Neural cell (in vitro differentiated cells): ENCODE data around the gene KCNH2. TPM values are rescaled to one million over a fixed set of nuclear protein-coding genes. Genes with fewer than 3 reads are reported as not detected.

Source experiments
- H2AFZ ChIP-seq: fragments of 200-600, 300-800 bp; sonication (generic), shearing (Covaris generic); 2 replicates; pipeline ENCODE4 v1.6.0; 2014; ENCODE audit warnings: low read depth, mild to moderate bottlenecking, antibody characterized with exemption, low read length, moderate library complexity
- H3F3A ChIP-seq: fragments of 200-600 bp; shearing (Covaris generic); 2 replicates; pipeline ENCODE4 v1.6.1; 2016; ENCODE audit warnings: mild to moderate bottlenecking, moderate library complexity, mixed read lengths, antibody characterized with exemption, low read length; ENCODE audit not compliant: insufficient read depth, poor library complexity, severe bottlenecking
- H3K27ac ChIP-seq: fragments of 200-600, 300-800 bp; sonication (generic), shearing (Covaris generic); 2 replicates; pipeline ENCODE4 v1.5.1; 2014; ENCODE audit warnings: mild to moderate bottlenecking, low read length, moderate library complexity
- H3K27me3 ChIP-seq: fragments of 300-800, 200-600 bp; sonication (generic), shearing (Covaris generic); 2 replicates; pipeline ENCODE4 v1.6.0; 2014; ENCODE audit warnings: mild to moderate bottlenecking, low read depth, low read length, moderate library complexity; ENCODE audit not compliant: insufficient read depth
- H3K36me3 ChIP-seq: fragments of 300-800, 200-600 bp; sonication (generic), shearing (Covaris generic); 2 replicates; pipeline ENCODE4 v1.5.1; 2014; ENCODE audit warnings: mild to moderate bottlenecking, antibody characterized with exemption, low read length, moderate library complexity; ENCODE audit not compliant: insufficient read depth
- H3K4me2 ChIP-seq: fragments of 300-800, 200-600 bp; sonication (generic), shearing (Covaris generic); 2 replicates; pipeline ENCODE4 v1.6.0; 2014; ENCODE audit warnings: mild to moderate bottlenecking, low read length
- H3K4me3 ChIP-seq: fragments of 300-800, 200-600 bp; sonication (generic), shearing (Covaris generic); 2 replicates; pipeline ENCODE4 v1.5.1; 2014; ENCODE audit warnings: mild to moderate bottlenecking, low read length, moderate library complexity
- H3K79me2 ChIP-seq: fragments of 200-600 bp; shearing (Covaris generic); replicated peaks from 2 replicates; pipeline ENCODE4 v1.6.0; 2014; ENCODE audit warnings: mild to moderate bottlenecking, low read length, moderate library complexity; ENCODE audit not compliant: insufficient read depth
- H3K9ac ChIP-seq: fragments of 300-800, 200-600 bp; sonication (generic), shearing (Covaris generic); 2 replicates; pipeline ENCODE4 v1.6.1; 2016; ENCODE audit warnings: mild to moderate bottlenecking, low read length, mixed read lengths
- H3K9me2 ChIP-seq: fragments of 200-600 bp; shearing (Covaris generic); 2 replicates; pipeline ENCODE4 v1.6.1; 2016; ENCODE audit warnings: mild to moderate bottlenecking, low read length, mixed read lengths; ENCODE audit not compliant: insufficient read depth
- H3K9me3 ChIP-seq: fragments of 200-600, 300-800 bp; sonication (generic), shearing (Covaris generic); 2 replicates; pipeline ENCODE4 v1.6.1; 2016; ENCODE audit warnings: mild to moderate bottlenecking, mixed run types, low read length, moderate library complexity, mixed read lengths
- H4K20me1 ChIP-seq: fragments of 200-600 bp; shearing (Covaris generic); 2 replicates; pipeline ENCODE4 v1.6.1; 2016; ENCODE audit warnings: mild to moderate bottlenecking, mixed run types; ENCODE audit not compliant: insufficient read depth
- CTCF ChIP-seq: fragments of 450-650 bp; IDR thresholded peaks from 2 replicates; pipeline ENCODE4 v1.5.1; 2014; ENCODE audit warnings: antibody characterized with exemption, mild to moderate bottlenecking, moderate library complexity; ENCODE audit not compliant: poor library complexity, severe bottlenecking
- EP300 ChIP-seq: fragments of 450-650 bp; conservative IDR thresholded peaks from 2 replicates; pipeline ENCODE4 v1.6.1; 2014; ENCODE audit warnings: antibody characterized with exemption, mild to moderate bottlenecking, moderate library complexity; ENCODE audit not compliant: poor library complexity, severe bottlenecking
- EZH2 ChIP-seq: fragments of 200-600, 300-800 bp; shearing (Covaris generic), sonication (generic); IDR thresholded peaks from 2 replicates; pipeline ENCODE4 v1.6.1; 2014; ENCODE audit warnings: antibody characterized with exemption, low read length, borderline replicate concordance, mild to moderate bottlenecking; ENCODE audit not compliant: insufficient read depth, poor library complexity, severe bottlenecking
- MXI1 ChIP-seq: fragments of 450-650 bp; conservative IDR thresholded peaks from 2 replicates; pipeline ENCODE4 v1.6.1; 2014; ENCODE audit warnings: antibody characterized with exemption, mild to moderate bottlenecking; ENCODE audit not compliant: poor library complexity, severe bottlenecking
- POLR2AphosphoS5 ChIP-seq: IDR thresholded peaks from 2 replicates; pipeline ENCODE4 v1.6.1; 2012
- RAD21 ChIP-seq: fragments of 450-650 bp; conservative IDR thresholded peaks from 2 replicates; pipeline ENCODE4 v1.6.1; 2014; ENCODE audit warnings: antibody characterized with exemption, mild to moderate bottlenecking, moderate library complexity
- REST ChIP-seq: IDR thresholded peaks from 2 replicates; pipeline ENCODE4 v1.6.1; 2012; ENCODE audit warnings: borderline replicate concordance
- SMC3 ChIP-seq: fragments of 450-650 bp; conservative IDR thresholded peaks from 2 replicates; pipeline ENCODE4 v1.6.1; 2014; ENCODE audit warnings: antibody characterized with exemption, mild to moderate bottlenecking, moderate library complexity; ENCODE audit not compliant: poor library complexity
- TAF1 ChIP-seq: IDR thresholded peaks from 2 replicates; pipeline ENCODE4 v1.6.1; 2012; ENCODE audit warnings: low read depth
- polyA plus RNA-seq: library from polyadenylated mRNA; depleted of rRNA; stranded (reverse); fragments of >200 nt; gene quantifications from 2 replicates; pipeline ENCODE4 v1.2.3, GENCODE V29; 2014

KCNH2 gene
- polyA plus RNA-seq, 1 donor from 2014 or later: 24.4 TPM

GRCh38 chr7:150964593-150965111, 13.5 kb downstream of the KCNH2 start:
- Histone ChIP-seq H3K9me3 (no peaks in the 10 kb centered on the region), H3K36me3 (no peaks in the 10 kb centered on the region), H3K9me2 (no peaks in the 10 kb centered on the region), H3K27ac (no peak overlapping the region), H3K79me2 (peaks cover 3% of the 10 kb centered on the region), H2AFZ (no peak overlapping the region), H3K4me2 (no peak overlapping the region), H3K9ac (no peak overlapping the region), H3K4me3 (no peak overlapping the region), H3K27me3 (no peaks in the 10 kb centered on the region), H4K20me1 (no peaks in the 10 kb centered on the region), H3F3A (no peaks in the 10 kb centered on the region)
- no peak for TF ChIP-seq TAF1
- no peak for TF ChIP-seq EP300
- no peak for TF ChIP-seq SMC3
- TF ChIP-seq EZH2: no peak
- no peak for TF ChIP-seq MXI1
- TF ChIP-seq CTCF: no peak
- no peak for TF ChIP-seq RAD21
- TF ChIP-seq POLR2AphosphoS5: no peak
- TF ChIP-seq REST: no peak

GRCh38 chr7:150963707-150964559, 14.2 kb downstream of the KCNH2 start:
- Histone ChIP-seq H3K4me3 (no peak overlapping the region), H3K9ac (no peak overlapping the region), H3K27me3 (no peaks in the 10 kb centered on the region), H3F3A (no peaks in the 10 kb centered on the region), H3K79me2 (peaks cover 3% of the 10 kb centered on the region), H3K27ac (no peak overlapping the region), H3K9me2 (no peaks in the 10 kb centered on the region), H3K4me2 (no peak overlapping the region), H2AFZ (no peak overlapping the region), H4K20me1 (no peaks in the 10 kb centered on the region), H3K36me3 (no peaks in the 10 kb centered on the region), H3K9me3 (no peaks in the 10 kb centered on the region)
- TF ChIP-seq RAD21: no peak
- no peak for TF ChIP-seq SMC3
- no peak for TF ChIP-seq POLR2AphosphoS5
